Activated CD4-positive, alpha-beta T cell treated with anti-CD3 and anti-CD28 coated beads, Interleukin-2, amount 10 ng/mL, durations not matched to agents 7 days and 5 days (primary cell): ENCODE measurements around the gene FKBP10. TPM values are rescaled to one million over a fixed set of nuclear protein-coding genes. Genes with fewer than 3 reads are reported as not detected.

Experiments
- CTCF ChIA-PET: fragments of 350-600 bp; sonication (Branson Sonifier 250); formaldehyde crosslinking; loops from one replicate; lab custom pipeline; 2021; ENCODE audit warnings: antibody characterized with exemption; lab: Charles Lee
- POLR2A ChIA-PET: fragments of 350-600 bp; sonication (Branson Sonifier 250); formaldehyde crosslinking; loops from one replicate; lab custom pipeline; 2021; ENCODE audit warnings: antibody characterized with exemption; lab: Charles Lee
- DNase-seq: peaks from one replicate; pipeline ENCODE4 v3.0.0-alpha.2; 2020
- H3K27ac Mint-ChIP-seq: one replicate; pipeline ENCODE4 v1.8.0; 2021; ENCODE audit warnings: mild to moderate bottlenecking, moderate library complexity, mixed read lengths
- H3K27me3 Mint-ChIP-seq: one replicate; pipeline ENCODE4 v1.8.0; 2021; ENCODE audit warnings: mixed read lengths
- H3K36me3 Mint-ChIP-seq: one replicate; pipeline ENCODE4 v1.8.0; 2021; ENCODE audit warnings: low read depth, mixed read lengths
- H3K4me1 Mint-ChIP-seq: one replicate; pipeline ENCODE4 v1.8.0; 2021; ENCODE audit warnings: mixed read lengths
- H3K4me3 Mint-ChIP-seq: one replicate; pipeline ENCODE4 v1.8.0; 2021; ENCODE audit warnings: mild to moderate bottlenecking, moderate library complexity, mixed read lengths
- H3K9me3 Mint-ChIP-seq: one replicate; pipeline ENCODE4 v1.8.0; 2021; ENCODE audit warnings: mixed read lengths
- total RNA-seq, 2 experiments: library from RNA; stranded (reverse); gene quantifications; one replicate each; pipeline ENCODE4 v1.2.3, GENCODE V29; 2021

FKBP10 gene
- total RNA-seq, 2 experiments from 2014 or later, result 0.44 TPM; not detected in 1

DNA sequence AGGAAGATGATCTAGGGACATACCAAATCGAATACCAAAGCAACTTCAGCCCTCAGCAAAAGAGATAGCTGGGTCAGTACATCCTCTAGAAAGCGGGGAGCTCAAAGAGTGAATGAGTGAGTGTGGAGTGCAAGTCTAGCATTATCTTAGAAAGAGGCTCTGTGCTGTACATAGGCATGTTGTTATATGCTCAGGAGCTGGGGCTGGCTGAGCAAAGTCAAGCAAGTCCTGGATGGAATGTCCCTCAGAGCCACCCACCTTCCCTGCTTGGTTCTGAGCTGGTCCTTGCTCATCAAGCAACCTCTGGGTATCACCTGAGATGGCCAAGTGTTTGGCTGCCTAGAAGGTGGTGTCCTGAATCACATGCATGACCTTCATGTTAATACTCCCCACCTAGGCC, 57.3 kb downstream of the FKBP10 start:
- H3K27me3 Mint-ChIP-seq, result no peaks in the 10 kb centered on the region
- no peak for DNase-seq
- ChIA-PET CTCF (interaction anchor here (0.6 to 1.2 kb wide), 3 partner anchors 9 to 150 kb away, joined by 3 read pairs; no protein-coding TSS in a partner anchor), POLR2A (no interaction called here)
- H3K27ac Mint-ChIP-seq, result no peak overlapping the region
- H3K4me3 Mint-ChIP-seq, result no peak overlapping the region
- no peaks in the 10 kb centered on the region for H3K9me3 Mint-ChIP-seq
- peaks cover 29% of the 10 kb centered on the region for H3K4me1 Mint-ChIP-seq
- H3K36me3 Mint-ChIP-seq, result peaks cover 57% of the 10 kb centered on the region

DNA sequence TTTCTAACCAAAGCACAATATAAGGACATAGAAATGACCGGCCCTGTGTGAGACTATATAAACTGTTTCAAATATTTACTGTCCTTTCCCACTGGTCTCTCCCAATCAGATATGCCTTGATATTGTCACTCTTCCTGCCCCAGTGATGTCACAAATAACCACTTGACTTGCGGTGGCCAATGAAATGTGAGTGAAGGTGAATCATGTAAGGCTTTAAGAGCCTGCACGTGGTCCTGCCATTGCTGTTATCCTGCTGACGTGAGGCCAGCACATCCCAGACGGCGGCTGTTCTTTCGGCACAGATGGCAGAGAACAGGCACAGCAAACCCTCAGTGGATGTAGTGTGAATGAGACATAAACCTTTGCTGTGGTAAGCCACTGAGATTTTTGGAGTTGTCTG, 57.8 kb downstream of the FKBP10 start:
- H3K4me1 Mint-ChIP-seq, result peaks cover 26% of the 10 kb centered on the region
- no peak overlapping the region for H3K4me3 Mint-ChIP-seq
- ChIA-PET CTCF (interaction anchor here (0.6 to 1.2 kb wide), 3 partner anchors 9 to 150 kb away, joined by 3 read pairs; no protein-coding TSS in a partner anchor), POLR2A (no interaction called here)
- H3K36me3 Mint-ChIP-seq, result peaks cover 58% of the 10 kb centered on the region
- no peaks in the 10 kb centered on the region for H3K27me3 Mint-ChIP-seq
- H3K9me3 Mint-ChIP-seq, result no peaks in the 10 kb centered on the region
- no peak overlapping the region for H3K27ac Mint-ChIP-seq
- DNase-seq, result no peak

DNA sequence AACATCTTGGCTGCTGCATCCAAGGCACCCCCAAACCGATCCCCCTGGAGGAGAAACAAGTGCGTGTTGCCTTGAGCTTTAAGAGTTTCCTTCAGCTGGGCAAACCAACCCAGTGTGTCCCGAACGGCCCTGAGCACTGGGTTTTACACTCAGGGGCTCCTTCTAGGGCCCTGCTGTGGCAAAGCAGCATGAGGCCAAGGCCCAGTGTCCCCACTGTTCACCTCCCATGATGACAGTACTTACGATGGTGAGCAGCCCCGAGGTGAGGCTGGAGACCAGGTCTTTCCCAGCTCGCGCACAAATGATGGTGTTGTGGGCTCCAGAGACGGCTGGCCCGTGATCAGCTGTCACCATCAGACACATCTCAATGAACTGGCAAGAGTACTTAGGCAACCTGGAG, 59.0 kb downstream of the FKBP10 start:
- peaks cover 61% of the 10 kb centered on the region for H3K36me3 Mint-ChIP-seq

More for the DNA sequence above, 59.0 kb downstream of the FKBP10 start:
- ChIA-PET POLR2A (no interaction called here), CTCF (interaction anchor here (1.2 kb wide), 1 partner anchor 22 kb away, joined by 3 read pairs; no protein-coding TSS in a partner anchor)
- Mint-ChIP-seq H3K27ac (no peak overlapping the region), H3K27me3 (no peaks in the 10 kb centered on the region), H3K4me3 (no peak overlapping the region), H3K4me1 (peaks cover 25% of the 10 kb centered on the region), H3K9me3 (no peaks in the 10 kb centered on the region)
- DNase-seq, result no peak

Other genes with a start within 250 kb of the FKBP10 start
- not detected for gene KRT9, start 240.9 kb upstream of the FKBP10 start, total RNA-seq
- gene KRT14, start 226.1 kb upstream of the FKBP10 start, total RNA-seq, result not detected
- not detected for gene KRT16, start 200.2 kb upstream of the FKBP10 start, total RNA-seq
- gene KRT17, start 188.4 kb upstream of the FKBP10 start, total RNA-seq, result under 1 TPM in 1 of 2 experiments, not detected in 1; 0.25 TPM
- 100 to 1,000 TPM; 605 to 645 TPM for gene EIF1, start 124.1 kb upstream of the FKBP10 start, total RNA-seq
- gene GAST, start 100.7 kb upstream of the FKBP10 start, total RNA-seq, result not detected
- gene HAP1, start 78.4 kb upstream of the FKBP10 start, total RNA-seq, result under 1 TPM; 0.25 to 0.31 TPM
- gene JUP, start 26.3 kb upstream of the FKBP10 start, total RNA-seq, result under 1 TPM; 0.77 to 0.99 TPM
- 1 to 10 TPM; 1.2 to 2.4 TPM for gene P3H4, start 1.1 kb upstream of the FKBP10 start, total RNA-seq
- gene NT5C3B, start 23.2 kb downstream of the FKBP10 start, total RNA-seq, result 10 to 100 TPM; 13.7 to 17.7 TPM
- gene KLHL10, start 24.8 kb downstream of the FKBP10 start, total RNA-seq, result not detected
- gene KLHL11, start 52.4 kb downstream of the FKBP10 start, total RNA-seq, result 10 to 100 TPM; 13.2 to 13.9 TPM
- gene ACLY, start 105.9 kb downstream of the FKBP10 start, total RNA-seq, result 100 to 1,000 TPM; 143 to 150 TPM
- gene ODAD4, start 117.6 kb downstream of the FKBP10 start, total RNA-seq, result under 1 TPM; 0.40 to 0.42 TPM
- 10 to 100 TPM; 81.2 to 97.5 TPM for gene CNP, start 153.8 kb downstream of the FKBP10 start, total RNA-seq
- gene DNAJC7, start 204.4 kb downstream of the FKBP10 start, total RNA-seq, result 10 to 100 TPM; 93.3 to 94.8 TPM
- gene NKIRAS2, start 207.1 kb downstream of the FKBP10 start, total RNA-seq, result 10 to 100 TPM; 23.3 to 25.5 TPM
- under 1 TPM in 1 of 2 experiments, not detected in 1; 0.04 TPM for gene C17orf113, start 237.6 kb downstream of the FKBP10 start, total RNA-seq